Activated T-helper 1 cell treated with anti-CD3 and anti-CD28 coated beads, Interleukin-12 subunit alpha, Interleukin-12 subunit beta, Interleukin-2, Interleukin-4 antibody, amounts not matched to agents 30 ng/mL and 10 ng/mL and 1 ng/mL, durations not matched to agents 14 hours and 24 hours and 36 hours (primary cell): ENCODE data around the gene SDK2. TPM values are rescaled to one million over a fixed set of nuclear protein-coding genes. Genes with fewer than 3 reads are reported as not detected.
A peak's percentile ranks its signal among the peaks of the same experiment; 100 is the strongest.

Experiments
- DNase-seq: peaks from one replicate; pipeline ENCODE4 v3.0.0; 2021; ENCODE audit warnings: low spot score
- H3K27ac Mint-ChIP-seq: one replicate; pipeline ENCODE4 v1.8.0; 2021; ENCODE audit warnings: mild to moderate bottlenecking, mixed read lengths
- H3K27me3 Mint-ChIP-seq: one replicate; pipeline ENCODE4 v1.8.0; 2022; ENCODE audit warnings: mild to moderate bottlenecking, moderate library complexity, mixed read lengths; ENCODE audit not compliant: insufficient read depth
- H3K36me3 Mint-ChIP-seq: one replicate; pipeline ENCODE4 v1.8.0; 2021; ENCODE audit warnings: low read depth, mixed read lengths
- H3K4me1 Mint-ChIP-seq: one replicate; pipeline ENCODE4 v1.8.0; 2021; ENCODE audit warnings: low read depth, mixed read lengths
- H3K4me3 Mint-ChIP-seq: one replicate; pipeline ENCODE4 v1.8.0; 2021; ENCODE audit warnings: mild to moderate bottlenecking, moderate library complexity, mixed read lengths
- H3K9me3 Mint-ChIP-seq: one replicate; pipeline ENCODE4 v1.8.0; 2021; ENCODE audit warnings: mixed read lengths
- intact Hi-C: fragments of 100-400 bp; cut with micrococcal nuclease; formaldehyde crosslinking; loops from one replicate; pipeline ENCODE4 v1.15.1; 2024
- total RNA-seq: library from RNA; stranded (reverse); gene quantifications from 2 replicates; pipeline ENCODE4 v1.2.3, GENCODE V29; 2022

The SDK2 gene, protein sequence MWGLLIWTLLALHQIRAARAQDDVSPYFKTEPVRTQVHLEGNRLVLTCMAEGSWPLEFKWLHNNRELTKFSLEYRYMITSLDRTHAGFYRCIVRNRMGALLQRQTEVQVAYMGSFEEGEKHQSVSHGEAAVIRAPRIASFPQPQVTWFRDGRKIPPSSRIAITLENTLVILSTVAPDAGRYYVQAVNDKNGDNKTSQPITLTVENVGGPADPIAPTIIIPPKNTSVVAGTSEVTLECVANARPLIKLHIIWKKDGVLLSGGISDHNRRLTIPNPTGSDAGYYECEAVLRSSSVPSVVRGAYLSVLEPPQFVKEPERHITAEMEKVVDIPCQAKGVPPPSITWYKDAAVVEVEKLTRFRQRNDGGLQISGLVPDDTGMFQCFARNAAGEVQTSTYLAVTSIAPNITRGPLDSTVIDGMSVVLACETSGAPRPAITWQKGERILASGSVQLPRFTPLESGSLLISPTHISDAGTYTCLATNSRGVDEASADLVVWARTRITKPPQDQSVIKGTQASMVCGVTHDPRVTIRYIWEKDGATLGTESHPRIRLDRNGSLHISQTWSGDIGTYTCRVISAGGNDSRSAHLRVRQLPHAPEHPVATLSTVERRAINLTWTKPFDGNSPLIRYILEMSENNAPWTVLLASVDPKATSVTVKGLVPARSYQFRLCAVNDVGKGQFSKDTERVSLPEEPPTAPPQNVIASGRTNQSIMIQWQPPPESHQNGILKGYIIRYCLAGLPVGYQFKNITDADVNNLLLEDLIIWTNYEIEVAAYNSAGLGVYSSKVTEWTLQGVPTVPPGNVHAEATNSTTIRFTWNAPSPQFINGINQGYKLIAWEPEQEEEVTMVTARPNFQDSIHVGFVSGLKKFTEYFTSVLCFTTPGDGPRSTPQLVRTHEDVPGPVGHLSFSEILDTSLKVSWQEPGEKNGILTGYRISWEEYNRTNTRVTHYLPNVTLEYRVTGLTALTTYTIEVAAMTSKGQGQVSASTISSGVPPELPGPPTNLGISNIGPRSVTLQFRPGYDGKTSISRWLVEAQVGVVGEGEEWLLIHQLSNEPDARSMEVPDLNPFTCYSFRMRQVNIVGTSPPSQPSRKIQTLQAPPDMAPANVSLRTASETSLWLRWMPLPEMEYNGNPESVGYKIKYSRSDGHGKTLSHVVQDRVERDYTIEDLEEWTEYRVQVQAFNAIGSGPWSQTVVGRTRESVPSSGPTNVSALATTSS (N-terminal part only)
- total RNA-seq, result 0.27 and 0.44 TPM in 2 replicates

- intact Hi-C loops, result loop anchor here (2.0 kb wide), 1 partner anchor 58 kb away; no protein-coding TSS in a partner anchor
- no peaks in the 10 kb centered on the region for H3K9me3 Mint-ChIP-seq
- DNase-seq, result no peak
- no peak within 1 kb of the TSS for H3K27ac Mint-ChIP-seq
- peak within 1 kb of the TSS; percentile 82 for H3K4me3 Mint-ChIP-seq
- no peaks in the 10 kb centered on the region for H3K36me3 Mint-ChIP-seq
- H3K4me1 Mint-ChIP-seq, result peaks cover 9% of the 10 kb centered on the region
- H3K27me3 Mint-ChIP-seq, result peaks cover 51% of the 10 kb centered on the region
Measured at GRCh38 chr17:73644145-73645049, at the start of gene SDK2. TSS of gene SDK2 (minus strand) at chr17:73644445. CDS start at chr17:73644088, 357 bp downstream.

GRCh38 chr17:73693071-73693470, 48.8 kb upstream of the SDK2 start:
- intact Hi-C loops, result no loop called here
- Mint-ChIP-seq H3K9me3 (peaks cover 13% of the 10 kb centered on the region), H3K4me1 (no peaks in the 10 kb centered on the region), H3K4me3 (no peak overlapping the region), H3K27ac (no peak overlapping the region), H3K27me3 (no peaks in the 10 kb centered on the region), H3K36me3 (no peaks in the 10 kb centered on the region)
- DNase-seq, result no peak

GRCh38 chr17:73691321-73691766, 47.1 kb upstream of the SDK2 start:
- H3K27me3 Mint-ChIP-seq, result no peaks in the 10 kb centered on the region
- H3K4me1 Mint-ChIP-seq, result no peaks in the 10 kb centered on the region
- no peak overlapping the region for H3K4me3 Mint-ChIP-seq
- no peaks in the 10 kb centered on the region for H3K36me3 Mint-ChIP-seq
- peaks cover 9% of the 10 kb centered on the region for H3K9me3 Mint-ChIP-seq
- intact Hi-C loops, result no loop called here
- H3K27ac Mint-ChIP-seq, result no peak overlapping the region
- no peak for DNase-seq

DNA sequence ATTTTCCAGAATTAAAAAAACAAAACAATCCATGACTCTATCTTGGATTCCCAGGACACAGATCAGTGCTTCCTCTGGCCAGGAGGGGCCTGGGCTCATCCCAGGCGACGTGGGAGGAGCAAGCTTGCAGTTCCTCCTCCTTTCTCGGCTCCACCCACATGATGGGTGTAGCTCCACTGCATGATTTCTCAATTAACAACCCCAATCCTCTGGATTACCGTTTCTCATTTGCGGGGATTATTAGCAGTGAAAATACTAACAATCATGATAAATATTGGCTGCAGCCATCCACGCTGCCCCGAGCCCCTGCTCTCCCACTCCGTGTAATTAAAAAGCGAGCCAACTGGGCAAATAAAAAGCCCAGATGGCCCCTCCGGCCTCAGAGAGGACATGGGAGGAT, 46.4 kb upstream of the SDK2 start:
- Mint-ChIP-seq H3K36me3 (no peaks in the 10 kb centered on the region), H3K27me3 (no peaks in the 10 kb centered on the region), H3K4me1 (no peaks in the 10 kb centered on the region), H3K27ac (no peak overlapping the region), H3K4me3 (no peak overlapping the region), H3K9me3 (peaks cover 2% of the 10 kb centered on the region)
- no peak for DNase-seq
- intact Hi-C loops, result no loop called here

DNA sequence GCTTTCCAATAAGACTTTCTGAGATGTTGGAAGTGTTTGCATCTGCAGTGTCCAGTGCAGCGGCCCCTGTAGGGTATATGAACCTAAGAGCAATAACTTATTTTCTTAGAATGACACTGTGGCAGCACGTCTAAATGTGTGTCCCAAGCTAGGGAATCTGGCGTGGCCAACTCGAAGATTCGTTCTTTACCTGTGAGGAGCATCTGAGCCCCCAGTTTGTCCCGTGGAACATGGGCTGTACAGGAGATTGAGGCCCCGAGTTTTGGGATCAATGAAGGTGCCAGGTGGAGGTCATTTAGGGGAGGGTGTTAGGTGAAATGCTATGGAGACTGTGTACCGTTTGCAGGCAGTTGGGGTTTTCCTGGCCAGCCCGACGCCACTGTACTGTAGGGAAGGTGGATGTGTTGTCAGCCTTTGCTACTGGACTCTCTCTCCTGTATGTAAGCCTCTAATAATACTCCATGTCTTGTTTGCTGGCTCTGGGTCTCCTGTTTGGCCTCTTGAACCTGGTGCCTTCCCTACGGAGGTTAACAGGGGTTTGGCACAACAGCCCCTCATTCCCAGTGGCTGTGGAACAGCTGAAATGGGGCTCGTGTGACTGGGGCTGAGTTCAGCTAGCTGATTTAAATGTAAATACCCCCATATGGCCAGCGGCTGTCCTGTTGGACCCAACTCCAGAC, 45.5 kb upstream of the SDK2 start:
- no peaks in the 10 kb centered on the region for H3K36me3 Mint-ChIP-seq

GRCh38 chr17:73686961-73687360, 42.7 kb upstream of the SDK2 start:
- intact Hi-C loops, result no loop called here
- Mint-ChIP-seq H3K9me3 (peaks cover 4% of the 10 kb centered on the region), H3K27me3 (peaks cover 2% of the 10 kb centered on the region), H3K4me3 (no peak overlapping the region), H3K4me1 (no peaks in the 10 kb centered on the region), H3K27ac (no peak overlapping the region), H3K36me3 (no peaks in the 10 kb centered on the region)
- no peak for DNase-seq

More for the DNA sequence above, 45.5 kb upstream of the SDK2 start:
- Mint-ChIP-seq H3K27ac (no peak overlapping the region), H3K4me1 (no peaks in the 10 kb centered on the region), H3K4me3 (no peak overlapping the region), H3K9me3 (no peaks in the 10 kb centered on the region), H3K27me3 (no peaks in the 10 kb centered on the region)
- intact Hi-C loops, result no loop called here
- DNase-seq, result no peak

- Mint-ChIP-seq H3K27me3 (peaks cover 2% of the 10 kb centered on the region), H3K27ac (no peak overlapping the region)
- no peak for DNase-seq
Measured at GRCh38 chr17:73686126-73686525, 41.9 kb upstream of the SDK2 start.

DNA sequence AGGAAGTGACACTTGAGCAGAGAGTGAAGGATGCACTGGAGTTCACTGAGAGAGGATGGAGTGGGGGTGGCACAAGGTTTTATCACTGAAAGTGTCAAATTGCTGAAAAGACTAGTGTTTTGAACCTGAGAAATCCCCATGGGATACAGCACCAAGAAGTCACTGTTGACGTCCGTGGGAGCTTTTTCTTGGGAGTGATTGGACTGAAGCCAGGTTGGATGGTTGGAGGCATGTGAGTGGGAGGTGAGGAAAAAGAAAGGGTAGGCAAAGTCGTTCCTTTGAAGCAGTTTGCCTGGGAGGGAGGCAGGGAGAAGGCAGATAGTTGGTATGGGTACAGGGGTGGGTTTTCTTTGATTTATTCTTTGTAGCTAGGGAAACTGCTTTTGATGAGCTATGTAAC, 39.9 kb upstream of the SDK2 start:
- peaks cover 9% of the 10 kb centered on the region for H3K9me3 Mint-ChIP-seq
- H3K4me1 Mint-ChIP-seq, result no peaks in the 10 kb centered on the region
- no peak for DNase-seq
- H3K27me3 Mint-ChIP-seq, result peaks cover 2% of the 10 kb centered on the region
- intact Hi-C loops, result no loop called here
- H3K4me3 Mint-ChIP-seq, result no peak overlapping the region
- no peaks in the 10 kb centered on the region for H3K36me3 Mint-ChIP-seq
- no peak overlapping the region for H3K27ac Mint-ChIP-seq

More at GRCh38 chr17:73686126-73686525, 41.9 kb upstream of the SDK2 start:
- intact Hi-C loops, result no loop called here
- H3K4me1 Mint-ChIP-seq, result no peaks in the 10 kb centered on the region
- no peaks in the 10 kb centered on the region for H3K36me3 Mint-ChIP-seq
- H3K9me3 Mint-ChIP-seq, result peaks cover 9% of the 10 kb centered on the region
- H3K4me3 Mint-ChIP-seq, result no peak overlapping the region

GRCh38 chr17:73683771-73684170, 39.5 kb upstream of the SDK2 start:
- intact Hi-C loops, result no loop called here
- no peak for DNase-seq
- no peak overlapping the region for H3K27ac Mint-ChIP-seq

DNA sequence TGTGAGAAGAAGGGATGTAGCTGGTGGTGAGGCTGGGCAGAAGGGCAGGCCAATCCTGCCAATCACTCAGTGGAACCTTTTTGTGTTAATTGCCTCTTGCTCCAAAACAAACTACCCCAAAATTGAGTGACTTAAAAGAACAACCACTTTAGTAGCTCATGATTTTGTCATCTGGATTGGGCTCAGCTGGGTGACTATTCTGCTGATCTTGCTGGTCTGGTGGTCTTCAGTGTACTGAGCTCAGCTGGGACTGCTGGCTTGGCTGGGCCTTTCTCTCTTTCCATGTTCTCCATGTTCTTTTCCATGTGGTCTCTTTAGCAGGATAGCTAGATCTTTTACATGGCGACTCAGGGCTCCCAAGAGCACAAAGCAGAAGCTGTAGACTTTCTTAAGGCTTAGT, 37.7 kb upstream of the SDK2 start:
- intact Hi-C loops, result loop anchor here (1.0 kb wide), 1 partner anchor 45 kb away; no protein-coding TSS in a partner anchor
- no peak for DNase-seq
- Mint-ChIP-seq H3K27ac (no peak overlapping the region), H3K4me3 (no peak overlapping the region), H3K9me3 (peaks cover 9% of the 10 kb centered on the region), H3K27me3 (peaks cover 2% of the 10 kb centered on the region), H3K4me1 (no peaks in the 10 kb centered on the region), H3K36me3 (no peaks in the 10 kb centered on the region)

More at GRCh38 chr17:73683771-73684170, 39.5 kb upstream of the SDK2 start:
- H3K27me3 Mint-ChIP-seq, result peaks cover 2% of the 10 kb centered on the region
- H3K36me3 Mint-ChIP-seq, result no peaks in the 10 kb centered on the region
- H3K4me1 Mint-ChIP-seq, result no peaks in the 10 kb centered on the region
- no peak overlapping the region for H3K4me3 Mint-ChIP-seq
- peaks cover 9% of the 10 kb centered on the region for H3K9me3 Mint-ChIP-seq

- no peak overlapping the region for H3K4me3 Mint-ChIP-seq
- no peaks in the 10 kb centered on the region for H3K4me1 Mint-ChIP-seq
- H3K9me3 Mint-ChIP-seq, result peaks cover 9% of the 10 kb centered on the region
- DNase-seq, result no peak
- no peak overlapping the region for H3K27ac Mint-ChIP-seq
- intact Hi-C loops, result no loop called here
- peaks cover 12% of the 10 kb centered on the region for H3K27me3 Mint-ChIP-seq
- H3K36me3 Mint-ChIP-seq, result no peaks in the 10 kb centered on the region
Measured at GRCh38 chr17:73679476-73679875, 35.2 kb upstream of the SDK2 start.
